SKM-1 (cell line): ENCODE data around the gene HEXB.
"Not testable (repeated sequence)": the region's sequence is repeated elsewhere in the genome, so short reads cannot be mapped to it uniquely, and the experiment has no call there.

Experiments used
- DNase-seq: peaks from one replicate; lab custom pipeline; 2025; ENCODE audit not compliant: unreplicated experiment; lab: John Stamatoyannopoulos, UW

The HEXB gene

GRCh38 chr5:74725331-74725730 lies 40.3 kb downstream of the HEXB start:
- no peak for DNase-seq

GRCh38 chr5:74736759-74737158 lies 51.7 kb downstream of the HEXB start:
- DNase-seq: no peak

GRCh38 chr5:74738406-74738805 lies 53.4 kb downstream of the HEXB start:
- DNase-seq: no peak

DNA sequence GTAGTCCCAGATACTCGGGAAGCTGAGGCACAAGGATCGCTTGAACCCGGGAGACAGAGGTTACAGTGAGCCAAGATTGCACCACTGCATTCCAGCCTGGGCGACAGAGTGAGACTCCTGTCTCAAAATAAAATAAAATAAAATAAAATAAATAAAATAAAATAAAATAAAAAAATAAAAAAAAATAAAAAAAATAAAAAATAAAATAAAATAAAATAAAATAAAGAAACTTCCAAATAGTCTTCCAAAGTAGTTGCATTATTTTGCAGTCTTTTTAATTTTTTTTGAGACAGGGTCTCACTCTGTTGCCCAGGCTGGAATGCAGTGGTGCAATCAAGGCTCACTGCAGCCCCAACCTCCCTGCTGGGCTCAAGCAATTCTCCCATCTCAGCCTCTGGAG lies 63.7 kb downstream of the HEXB start:
- DNase-seq: not testable (repeated sequence)

- DNase-seq: no peak
Observed at GRCh38 chr5:74761241-74761640, 76.2 kb downstream of the HEXB start.

- no peak for DNase-seq
Observed at GRCh38 chr5:74762599-74762998, 77.6 kb downstream of the HEXB start.

DNA sequence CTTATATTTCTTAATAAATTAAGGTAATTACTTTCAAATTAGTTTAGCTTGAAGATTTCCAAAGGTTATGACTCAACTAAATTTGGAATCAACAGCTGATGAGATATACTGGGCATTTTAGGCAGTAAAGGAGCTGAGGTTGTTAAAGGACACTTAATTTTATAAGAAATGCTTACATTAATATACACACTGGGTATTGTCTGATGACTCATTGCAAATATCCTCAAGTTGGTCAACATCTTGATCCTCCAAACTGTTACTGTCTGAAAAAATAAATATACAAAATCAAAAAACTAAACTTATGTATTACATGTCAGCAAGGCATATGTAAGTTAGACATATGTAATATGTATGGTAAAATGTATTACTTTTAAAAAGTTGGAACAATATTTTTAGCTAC lies 78.5 kb downstream of the HEXB start:
- DNase-seq: no peak

GRCh38 chr5:74765201-74765600 lies 80.2 kb downstream of the HEXB start:
- no peak for DNase-seq

DNA sequence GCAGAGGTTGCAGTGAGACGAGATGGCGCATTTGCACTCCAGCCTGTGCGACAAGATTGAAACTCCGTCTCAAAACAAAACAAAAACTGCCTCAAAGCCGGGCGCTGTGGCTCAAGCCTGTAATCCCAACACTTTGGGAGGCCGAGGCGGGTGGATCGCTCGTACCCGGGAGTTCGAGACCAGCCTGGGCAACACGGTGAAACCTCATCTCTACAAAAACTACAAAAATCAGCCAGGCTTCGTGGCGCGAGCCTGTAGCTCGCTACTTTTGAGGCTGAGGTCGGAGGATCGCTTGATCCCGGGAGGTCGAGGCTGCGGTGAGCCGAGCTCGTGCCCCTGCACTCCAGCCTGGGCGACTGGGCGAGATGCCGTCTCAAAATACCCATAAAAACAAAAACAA lies 80.9 kb downstream of the HEXB start:
- no peak for DNase-seq

GRCh38 chr5:74766418-74766848 lies 81.4 kb downstream of the HEXB start:
- DNase-seq: peak; percentile 36

GRCh38 chr5:74766849-74767578 lies 82.0 kb downstream of the HEXB start, which contains the start of the genes GFM2 and NSA2:
GFM2 (minus strand) TSS chr5:74767117; CDS start chr5:74763742, 3,375 bp downstream.
NSA2 (plus strand) TSS chr5:74767249; CDS start chr5:74767361, 112 bp downstream.
- peak; percentile 86 for DNase-seq

DNA sequence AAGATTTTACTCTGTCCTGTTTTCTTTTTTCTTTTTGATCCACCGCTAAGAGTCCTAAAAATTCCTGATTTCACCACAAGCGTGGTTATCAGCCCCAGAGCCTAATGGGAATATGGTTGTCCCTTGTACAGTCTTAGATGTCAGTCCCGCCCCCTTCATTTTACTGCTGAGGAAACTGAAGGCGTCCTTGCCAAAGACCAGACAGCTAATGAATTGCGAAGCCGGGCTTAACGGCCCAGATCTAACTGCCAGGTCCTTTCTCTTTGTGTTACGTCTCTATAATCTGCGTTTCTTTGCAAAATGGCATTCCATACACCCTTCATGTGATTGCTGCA lies 82.5 kb downstream of the HEXB start:
- no peak for DNase-seq
